Uterus (tissue), 4 donors: ENCODE measurements around the gene TRIM3. TPM values are rescaled to one million over a fixed set of nuclear protein-coding genes. Genes with fewer than 3 reads are reported as not detected.

Experiments
- DNase-seq, 2 donors: peaks; one replicate each; pipeline ENCODE4 v3.0.0-alpha.2; 2019 to 2020
- H3K27ac ChIP-seq, 2 donors: fragments of 200-600 bp; sonication (generic); 1 replicate in 1 of 2; 2 replicates in 1 of 2; pipeline ENCODE4 v1.5.1; 2016 to 2018
- H3K27me3 ChIP-seq, 2 donors: fragments of 200-600 bp; sonication (generic); one replicate each; pipeline ENCODE4 v1.5.1; 2018 to 2019; ENCODE audit warnings: control low read depth in 1 of 2
- H3K36me3 ChIP-seq, 2 donors: fragments of 200-600 bp; sonication (generic); one replicate each; pipeline ENCODE4 v1.5.1; 2019; ENCODE audit warnings: control low read depth in 1 of 2
- H3K4me1 ChIP-seq, 2 donors: fragments of 200-600 bp; sonication (generic); one replicate each; pipeline ENCODE4 v1.5.1; 2018 to 2019; ENCODE audit warnings: control low read depth in 1 of 2
- H3K4me3 ChIP-seq, 2 donors: fragments of 200-600 bp; sonication (generic); 1 replicate in 1 of 2; 2 replicates in 1 of 2; pipeline ENCODE4 v1.5.1; 2018 to 2019; ENCODE audit warnings: mild to moderate bottlenecking in 1 of 2
- H3K9me3 ChIP-seq, 2 donors: fragments of 200-600 bp; sonication (generic); one replicate each; pipeline ENCODE4 v1.5.1; 2019; ENCODE audit warnings: control low read depth in 1 of 2
- CTCF ChIP-seq, 4 experiments: fragments of 200-600 bp in 2 of 4; fragments of 450-650 bp in 2 of 4; sonication (generic) in 2 of 4; IDR thresholded peaks; one replicate each; pipeline ENCODE4 v1.5.1; 2016 to 2019; ENCODE audit warnings: antibody characterized with exemption in 4 of 4, mild to moderate bottlenecking in 2 of 4, moderate library complexity in 1 of 4
- POLR2A ChIP-seq, 2 donors: fragments of 450-650 bp; IDR thresholded peaks; one replicate each; pipeline ENCODE4 v1.6.1; 2016; ENCODE audit warnings: antibody characterized with exemption in 2 of 2, mild to moderate bottlenecking in 1 of 2, moderate library complexity in 1 of 2
- intact Hi-C: fragments of 100-400 bp; cut with DNase I; formaldehyde crosslinking; loops from one replicate; pipeline ENCODE4 v1.15.1; 2023; ENCODE audit warnings: low total_unique reads
- total RNA-seq, 4 donors: library from RNA; depleted of rRNA in 3 of 4; stranded (reverse); fragments of >200 nt in 3 of 4; gene quantifications; one replicate each; pipeline versions ENCODE4 v1.1.0 to v1.2.4, GENCODE V29; 2014 to 2023
- donor health status: DM: yes; HTN: yes; CAD: no.

TRIM3 gene
- total RNA-seq, 4 donors from 2014 or later: 9.5 to 42.4 (median 29.6) TPM

- intact Hi-C loops: no loop called here
- no peak for DNase-seq
- Histone ChIP-seq H3K4me1 (peaks cover 0 to 12% of the 10 kb centered on the region in 2 donors), H3K36me3 (no peaks in the 10 kb centered on the region), H3K27ac (peak overlapping the region in 1 of 2 donors; percentile 25), H3K9me3 (no peaks in the 10 kb centered on the region), H3K4me3 (no peak overlapping the region), H3K27me3 (no peaks in the 10 kb centered on the region)
- TF ChIP-seq CTCF (IDR thresholded peaks at IDR 0.05): no peak
Observed at GRCh38 chr11:6404342-6405051, 69.2 kb downstream of the TRIM3 start.

- TF ChIP-seq POLR2A (IDR thresholded peaks at IDR 0.05): no peak
- peaks cover 0 to 12% of the 10 kb centered on the region in 2 donors for H3K4me1 ChIP-seq
- H3K27ac ChIP-seq: no peak overlapping the region
- H3K4me3 ChIP-seq: no peak overlapping the region
- H3K36me3 ChIP-seq: no peaks in the 10 kb centered on the region
- H3K9me3 ChIP-seq: no peaks in the 10 kb centered on the region
- DNase-seq: no peak
- intact Hi-C loops: no loop called here
- H3K27me3 ChIP-seq: no peaks in the 10 kb centered on the region
Observed at GRCh38 chr11:6403539-6403938, 70.2 kb downstream of the TRIM3 start.

GRCh38 chr11:6402561-6402981, 71.2 kb downstream of the TRIM3 start:
- Histone ChIP-seq H3K27me3 (no peaks in the 10 kb centered on the region), H3K4me3 (no peak overlapping the region), H3K36me3 (no peaks in the 10 kb centered on the region), H3K4me1 (peaks cover 0 to 12% of the 10 kb centered on the region in 2 donors), H3K9me3 (no peaks in the 10 kb centered on the region), H3K27ac (no peak overlapping the region)
- intact Hi-C loops: no loop called here
- DNase-seq: no peak
- TF ChIP-seq POLR2A (IDR thresholded peaks at IDR 0.05): no peak
- TF ChIP-seq CTCF (IDR thresholded peaks at IDR 0.05): no peak

GRCh38 chr11:6402061-6402470, 71.7 kb downstream of the TRIM3 start:
- no peaks in the 10 kb centered on the region for H3K36me3 ChIP-seq
- H3K9me3 ChIP-seq: no peaks in the 10 kb centered on the region
- TF ChIP-seq POLR2A (IDR thresholded peaks at IDR 0.05) (no peak), CTCF (IDR thresholded peaks at IDR 0.05) (no peak)
- peaks cover 0 to 12% of the 10 kb centered on the region in 2 donors for H3K4me1 ChIP-seq
- intact Hi-C loops: no loop called here
- H3K27ac ChIP-seq: no peak overlapping the region
- no peaks in the 10 kb centered on the region for H3K27me3 ChIP-seq
- DNase-seq: no peak
- H3K4me3 ChIP-seq: no peak overlapping the region

GRCh38 chr11:6401464-6401863, 72.3 kb downstream of the TRIM3 start:
- Histone ChIP-seq H3K4me3 (no peak overlapping the region), H3K27ac (no peak overlapping the region), H3K36me3 (no peaks in the 10 kb centered on the region), H3K9me3 (no peaks in the 10 kb centered on the region), H3K4me1 (peaks cover 0 to 12% of the 10 kb centered on the region in 2 donors), H3K27me3 (no peaks in the 10 kb centered on the region)
- intact Hi-C loops: no loop called here
- TF ChIP-seq POLR2A (IDR thresholded peaks at IDR 0.05): no peak
- no peak for TF ChIP-seq CTCF (IDR thresholded peaks at IDR 0.05)
- DNase-seq: no peak
